H1 (cell line): ENCODE results near the gene SYNE4. TPM values are rescaled to one million over a fixed set of nuclear protein-coding genes. Genes with fewer than 3 reads are reported as not detected.

Experiments used
- CREB1 ChIP-seq: IDR thresholded peaks from 2 replicates; pipeline ENCODE4 v1.6.1; 2012; ENCODE audit warnings: inconsistent platforms
- CTBP2 ChIP-seq: IDR thresholded peaks from 2 replicates; pipeline ENCODE4 v1.7.0; 2011; ENCODE audit warnings: borderline replicate concordance, mild to moderate bottlenecking, moderate library complexity, mixed read lengths, low read length; ENCODE audit not compliant: insufficient read depth, insufficient read length
- HDAC6 ChIP-seq: IDR thresholded peaks from one replicate; pipeline ENCODE4 v1.7.1; 2012; ENCODE audit warnings: low read depth, mild to moderate bottlenecking, inconsistent platforms, low read length, moderate library complexity
- RBBP5 ChIP-seq: IDR thresholded peaks from 2 replicates; pipeline ENCODE4 v1.7.1; 2012; ENCODE audit warnings: low read depth, mild to moderate bottlenecking, inconsistent platforms, low read length, moderate library complexity, borderline replicate concordance
- YY1 ChIP-seq: IDR thresholded peaks from 2 replicates; pipeline ENCODE4 v1.6.1; 2011; ENCODE audit warnings: low read depth, mild to moderate bottlenecking, low read length
- polyA plus RNA-seq, 7 experiments: library from polyadenylated mRNA; depleted of rRNA in 3 of 7; stranded (reverse) in 5 of 7; unstranded in 2 of 7; fragments of >200 nt in 5 of 7; fragments of 200-250 nt in 2 of 7; gene quantifications; 1 replicate in 5 of 7; 2 replicates in 1 of 7; 4 replicates in 1 of 7; pipeline versions ENCODE4 v1.2.1 to v1.2.3, GENCODE V29; 2011 to 2013; ENCODE audit warnings: missing spikeins in 2 of 7, mixed read lengths in 2 of 7
- total RNA-seq: library from RNA; stranded (reverse); fragmentation: NEBNext Ultra II Directional; extraction: Animal tissue kit (Norgen Biotek cat#: 25700); gene quantifications from 2 replicates; pipeline ENCODE4 v1.2.1, GENCODE V29; 2021
- TF ChIP-seq, protein P1 (sequence below): IDR thresholded peaks from 2 replicates; pipeline ENCODE4 v1.6.1; 2012; ENCODE audit warnings: inconsistent platforms

The SYNE4 gene
- total and polyA plus RNA-seq, 2 of the 8 experiments (the other 6 are each of a cell fraction or from before 2014, with no cell fraction given), result 20.8 to 22.6 TPM

DNA sequence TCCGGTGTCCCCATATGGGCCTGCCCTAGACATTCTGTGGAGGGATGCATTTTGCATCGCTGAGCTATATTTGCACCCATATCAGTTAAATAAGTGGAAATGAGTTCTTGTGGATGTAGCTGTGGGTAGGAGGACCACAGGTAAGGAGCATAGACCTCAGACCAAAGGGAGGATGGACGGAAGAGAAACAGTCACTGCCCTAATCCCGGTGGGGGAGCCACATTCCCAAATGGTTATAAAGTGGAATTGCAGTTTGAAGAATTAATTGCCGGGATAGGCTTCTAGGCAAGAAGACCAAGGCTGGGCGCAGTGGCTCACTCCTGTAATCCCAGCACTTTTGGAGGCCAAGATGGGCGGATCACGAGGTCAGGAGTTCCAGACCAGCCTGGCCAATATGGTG, 11.8 kb downstream of the SYNE4 start (continued):
- TF ChIP-seq HDAC6 (no peak), CREB1 (no peak), RBBP5 (no peak), YY1 (no peak), CTBP2 (no peak)
- TF ChIP-seq, protein P1, sequence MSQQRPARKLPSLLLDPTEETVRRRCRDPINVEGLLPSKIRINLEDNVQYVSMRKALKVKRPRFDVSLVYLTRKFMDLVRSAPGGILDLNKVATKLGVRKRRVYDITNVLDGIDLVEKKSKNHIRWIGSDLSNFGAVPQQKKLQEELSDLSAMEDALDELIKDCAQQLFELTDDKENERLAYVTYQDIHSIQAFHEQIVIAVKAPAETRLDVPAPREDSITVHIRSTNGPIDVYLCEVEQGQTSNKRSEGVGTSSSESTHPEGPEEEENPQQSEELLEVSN, result no peak
